Smooth muscle cell (in vitro differentiated cells): ENCODE measurements around the gene SH3PXD2A. TPM values are rescaled to one million over a fixed set of nuclear protein-coding genes. Genes with fewer than 3 reads are reported as not detected.
A peak's percentile ranks its signal among the peaks of the same experiment; 100 is the strongest.

Experiments
- DNase-seq: peaks from one replicate; lab custom pipeline; 2025; ENCODE audit not compliant: unreplicated experiment; lab: John Stamatoyannopoulos, UW
- H2AFZ ChIP-seq: fragments of 200-600 bp; sonication (generic); 2 replicates; pipeline ENCODE4 v1.6.0; 2016; ENCODE audit warnings: antibody characterized with exemption, low read depth, mild to moderate bottlenecking
- H3F3A ChIP-seq: fragments of 200-600 bp; sonication (generic); 2 replicates; pipeline ENCODE4 v1.6.0; 2017; ENCODE audit warnings: antibody characterized with exemption, low read depth
- H3K27ac ChIP-seq: fragments of 200-600 bp; sonication (generic); 2 replicates; pipeline ENCODE4 v1.5.1; 2016; ENCODE audit warnings: low read depth, mild to moderate bottlenecking
- H3K27me3 ChIP-seq: fragments of 200-600 bp; sonication (generic); 2 replicates; pipeline ENCODE4 v1.6.1; 2016; ENCODE audit warnings: low read depth, mild to moderate bottlenecking
- H3K36me3 ChIP-seq: fragments of 200-600 bp; sonication (generic); 2 replicates; pipeline ENCODE4 v1.5.1; 2016; ENCODE audit warnings: low read depth
- H3K4me1 ChIP-seq: fragments of 200-600 bp; sonication (generic); 2 replicates; pipeline ENCODE4 v1.5.1; 2016; ENCODE audit warnings: low read depth
- H3K4me2 ChIP-seq: fragments of 200-600 bp; sonication (generic); 2 replicates; pipeline ENCODE4 v1.6.0; 2016; ENCODE audit warnings: mild to moderate bottlenecking
- H3K4me3 ChIP-seq: fragments of 200-600 bp; sonication (generic); 2 replicates; pipeline ENCODE4 v1.5.1; 2016; ENCODE audit warnings: mild to moderate bottlenecking
- H3K79me2 ChIP-seq: fragments of 200-600 bp; sonication (generic); 2 replicates; pipeline ENCODE4 v1.6.0; 2016; ENCODE audit warnings: low read depth, mild to moderate bottlenecking
- H3K9ac ChIP-seq: fragments of 200-600 bp; sonication (generic); 2 replicates; pipeline ENCODE4 v1.6.0; 2016; ENCODE audit warnings: low read depth
- H3K9me3 ChIP-seq: fragments of 200-600 bp; sonication (generic); replicated peaks from 2 replicates; pipeline ENCODE4 v1.5.1; 2016; ENCODE audit warnings: low read depth
- H4K20me1 ChIP-seq: fragments of 200-600 bp; sonication (generic); 2 replicates; pipeline ENCODE4 v1.6.0; 2016; ENCODE audit warnings: low read depth
- WGBS: methylation state at CpG from one replicate; pipeline ENCODE4 v1.1.7; 2016; ENCODE audit warnings: low lambda C conversion rate; 5-methylcytosine and 5-hydroxymethylcytosine counted together
- polyA plus RNA-seq: library from polyadenylated mRNA; unstranded; fragments of >200 nt; fragmentation: Nextera tagmentation; extraction: Ambion mirVana; gene quantifications from 2 replicates; pipeline ENCODE4 v1.2.1, GENCODE V29; 2016
- total RNA-seq: library from RNA; depleted of rRNA; stranded (reverse); fragments of >200 nt; gene quantifications from 2 replicates; pipeline ENCODE4 v1.2.3, GENCODE V29; 2014
- TF ChIP-seq, protein P1 (sequence below): fragments of 200-600 bp; sonication (generic); IDR thresholded peaks from 2 replicates; pipeline ENCODE4 v1.5.1; 2017; ENCODE audit warnings: borderline replicate concordance, mild to moderate bottlenecking, antibody characterized with exemption; ENCODE audit not compliant: insufficient read depth, poor library complexity, severe bottlenecking

The SH3PXD2A gene
- total and polyA plus RNA-seq, 2 experiments from 2014 or later = 30.1 to 37.9 TPM

DNA sequence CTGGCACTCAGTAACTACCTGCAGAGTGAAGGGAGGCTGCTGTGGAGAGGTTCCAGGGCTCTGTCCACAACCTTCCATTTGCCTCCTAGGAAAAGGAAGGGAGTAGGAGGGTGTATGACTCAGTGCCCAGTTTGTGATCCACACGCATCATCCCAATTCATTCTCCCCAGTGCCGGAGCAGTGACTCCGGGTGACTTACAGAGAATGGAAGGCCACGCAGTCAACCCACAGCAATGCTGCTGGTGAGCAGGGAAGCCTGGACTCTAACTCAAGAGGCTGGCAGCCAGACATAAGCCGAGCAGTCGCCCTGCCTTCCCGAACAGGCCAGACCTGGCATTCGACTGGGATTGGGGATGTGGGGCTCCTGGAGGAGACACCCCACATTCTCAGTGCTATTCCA is 139.9 kb downstream of the SH3PXD2A start:
- peak overlapping the region; percentile 64 for H3K9ac ChIP-seq
- 19% methylated on average over 8 of the region's 8 CpGs for WGBS
- H3K4me1 ChIP-seq = peaks cover 4% of the 10 kb centered on the region
- H4K20me1 ChIP-seq = peaks cover 13% of the 10 kb centered on the region
- peaks cover 23% of the 10 kb centered on the region for H3F3A ChIP-seq
- H3K27me3 ChIP-seq = no peaks in the 10 kb centered on the region
- peak overlapping the region; percentile 19 for H3K4me2 ChIP-seq
- H3K4me3 ChIP-seq = no peak overlapping the region
- no peaks in the 10 kb centered on the region for H3K36me3 ChIP-seq
- no peaks in the 10 kb centered on the region for H3K79me2 ChIP-seq
- TF ChIP-seq, protein P1, sequence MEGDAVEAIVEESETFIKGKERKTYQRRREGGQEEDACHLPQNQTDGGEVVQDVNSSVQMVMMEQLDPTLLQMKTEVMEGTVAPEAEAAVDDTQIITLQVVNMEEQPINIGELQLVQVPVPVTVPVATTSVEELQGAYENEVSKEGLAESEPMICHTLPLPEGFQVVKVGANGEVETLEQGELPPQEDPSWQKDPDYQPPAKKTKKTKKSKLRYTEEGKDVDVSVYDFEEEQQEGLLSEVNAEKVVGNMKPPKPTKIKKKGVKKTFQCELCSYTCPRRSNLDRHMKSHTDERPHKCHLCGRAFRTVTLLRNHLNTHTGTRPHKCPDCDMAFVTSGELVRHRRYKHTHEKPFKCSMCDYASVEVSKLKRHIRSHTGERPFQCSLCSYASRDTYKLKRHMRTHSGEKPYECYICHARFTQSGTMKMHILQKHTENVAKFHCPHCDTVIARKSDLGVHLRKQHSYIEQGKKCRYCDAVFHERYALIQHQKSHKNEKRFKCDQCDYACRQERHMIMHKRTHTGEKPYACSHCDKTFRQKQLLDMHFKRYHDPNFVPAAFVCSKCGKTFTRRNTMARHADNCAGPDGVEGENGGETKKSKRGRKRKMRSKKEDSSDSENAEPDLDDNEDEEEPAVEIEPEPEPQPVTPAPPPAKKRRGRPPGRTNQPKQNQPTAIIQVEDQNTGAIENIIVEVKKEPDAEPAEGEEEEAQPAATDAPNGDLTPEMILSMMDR = no peak
- no peak overlapping the region for H2AFZ ChIP-seq
- no peak for DNase-seq
- H3K9me3 ChIP-seq = no peaks in the 10 kb centered on the region
- H3K27ac ChIP-seq = peak overlapping the region; percentile 95

DNA sequence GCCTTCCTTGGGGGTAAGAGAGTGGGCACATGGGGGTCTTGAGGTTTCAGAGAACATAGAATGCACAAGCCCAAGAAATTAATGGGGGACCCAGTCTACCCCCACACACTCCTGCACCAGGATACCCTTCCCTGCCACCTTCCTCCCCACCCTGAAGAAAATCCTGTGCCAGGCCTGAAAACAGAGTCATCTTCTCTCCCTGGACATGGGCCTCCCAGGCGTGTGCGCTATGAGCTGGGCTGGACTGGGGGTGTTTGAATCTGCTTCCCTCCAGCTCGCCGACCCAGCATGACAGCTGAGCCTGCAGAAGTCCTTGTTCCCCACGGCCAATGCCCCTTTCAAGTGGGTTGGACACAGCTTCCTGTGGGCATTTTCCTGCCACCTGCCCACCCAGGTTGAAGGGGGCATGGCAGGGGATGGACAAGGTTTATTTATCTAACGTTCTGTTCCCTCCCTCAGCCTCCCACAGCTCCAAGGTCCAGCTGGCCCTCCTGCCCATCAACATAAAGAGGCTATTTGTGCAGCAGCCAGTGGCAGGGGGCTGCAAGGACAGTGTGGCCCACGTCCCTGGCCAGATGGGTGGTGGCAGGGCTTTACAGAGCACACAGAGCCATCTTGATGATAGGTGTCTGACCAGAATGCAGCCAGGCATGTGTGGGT is 141.0 kb downstream of the SH3PXD2A start:
- Histone ChIP-seq H3K27me3 (no peaks in the 10 kb centered on the region), H3K4me3 (no peak overlapping the region), H3K27ac (peak overlapping the region; percentile 95), H3F3A (peaks cover 23% of the 10 kb centered on the region), H4K20me1 (peaks cover 15% of the 10 kb centered on the region), H3K79me2 (no peaks in the 10 kb centered on the region), H3K9me3 (no peaks in the 10 kb centered on the region), H3K4me1 (peaks cover 4% of the 10 kb centered on the region), H3K9ac (no peak overlapping the region), H2AFZ (no peak overlapping the region), H3K4me2 (peak overlapping the region; percentile 7), H3K36me3 (no peaks in the 10 kb centered on the region)
- TF ChIP-seq, protein P1 = no peak
- 60% methylated on average over 7 of the region's 7 CpGs for WGBS
- DNase-seq = no peak

DNA sequence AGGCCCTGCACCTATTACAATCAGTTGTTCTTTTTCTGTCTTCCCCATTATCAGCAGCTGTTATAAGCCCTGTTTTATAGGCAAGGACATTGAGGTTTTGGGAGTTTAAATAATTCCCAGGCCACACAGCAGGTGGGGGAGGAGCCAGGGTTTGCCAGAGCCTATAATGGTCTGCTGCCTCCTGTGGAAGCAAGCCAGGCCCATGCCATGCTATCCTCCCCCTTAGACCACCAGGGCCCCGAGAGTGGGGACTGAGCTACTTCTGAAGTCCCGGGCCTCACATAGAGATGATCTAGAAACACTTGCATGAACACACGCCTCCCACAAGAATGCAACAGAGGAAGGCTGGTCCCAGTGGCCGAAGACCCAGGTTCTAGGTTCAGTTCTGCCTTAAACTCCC is 141.7 kb downstream of the SH3PXD2A start:
- H3K4me3 ChIP-seq = no peak overlapping the region
- no peak for DNase-seq
- H3K4me2 ChIP-seq = peak overlapping the region; percentile 2
- no peaks in the 10 kb centered on the region for H3K36me3 ChIP-seq
- H3K27me3 ChIP-seq = no peaks in the 10 kb centered on the region
- 58% methylated on average over 4 of the region's 4 CpGs for WGBS
- no peaks in the 10 kb centered on the region for H3K79me2 ChIP-seq
- H3K4me1 ChIP-seq = peaks cover 4% of the 10 kb centered on the region
- peaks cover 18% of the 10 kb centered on the region for H3F3A ChIP-seq
- no peaks in the 10 kb centered on the region for H3K9me3 ChIP-seq
- peak overlapping the region; percentile 95 for H3K27ac ChIP-seq
- H4K20me1 ChIP-seq = peaks cover 22% of the 10 kb centered on the region
- H2AFZ ChIP-seq = no peak overlapping the region
- no peak overlapping the region for H3K9ac ChIP-seq
- TF ChIP-seq, protein P1 = no peak

DNA sequence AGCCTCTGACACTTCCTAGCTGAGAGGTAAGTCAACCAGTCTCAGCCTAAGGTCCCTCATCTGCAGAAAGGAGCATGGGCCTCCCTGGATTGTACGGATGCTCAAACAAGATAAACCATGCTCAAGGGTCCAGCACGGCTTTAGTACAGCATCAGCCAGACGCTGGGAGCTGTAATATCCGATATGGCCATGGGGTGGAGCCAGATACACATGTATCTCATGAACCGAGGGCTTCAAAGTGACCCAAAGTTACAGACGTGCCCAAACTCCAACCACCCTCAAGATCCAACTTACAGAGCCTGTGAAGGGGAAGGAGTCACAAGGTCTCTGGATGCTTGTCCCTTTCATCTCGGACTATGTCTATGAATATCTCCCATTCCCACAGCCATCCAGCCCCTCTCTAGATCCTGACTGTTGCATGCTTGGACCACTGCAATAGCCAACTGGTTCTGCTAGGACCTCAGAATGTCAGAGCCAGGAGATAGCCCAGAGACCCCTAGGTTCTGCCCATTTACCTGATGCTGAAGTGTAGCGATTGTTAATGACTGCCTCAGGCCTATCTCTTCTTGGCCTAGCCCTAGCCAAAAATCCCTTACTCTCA is 142.4 kb downstream of the SH3PXD2A start:
- Histone ChIP-seq H3K4me3 (no peak overlapping the region), H3K4me1 (peaks cover 4% of the 10 kb centered on the region), H2AFZ (no peak overlapping the region), H3K9me3 (no peaks in the 10 kb centered on the region), H3K79me2 (no peaks in the 10 kb centered on the region), H3K4me2 (peak overlapping the region; percentile 2), H3K27ac (peak overlapping the region; percentile 95), H3K36me3 (no peaks in the 10 kb centered on the region), H3F3A (peaks cover 18% of the 10 kb centered on the region), H3K9ac (no peak overlapping the region), H3K27me3 (no peaks in the 10 kb centered on the region), H4K20me1 (peaks cover 29% of the 10 kb centered on the region)
- TF ChIP-seq, protein P1 = peak; percentile 91
- DNase-seq = peak; percentile 52
- 21% methylated on average over 8 of the region's 8 CpGs for WGBS
